Body of pancreas (tissue), 4 donors: ENCODE results near the gene WHRN.

Experiments used
- POLR2A ChIP-seq, 3 donors: fragments of 450-650 bp; IDR thresholded peaks; one replicate each; pipeline ENCODE4 v1.6.1; 2016; ENCODE audit warnings: antibody characterized with exemption in 3 of 3, mild to moderate bottlenecking in 2 of 3
- TF ChIP-seq, protein P1 (sequence below), 7 experiments: fragments of 450-650 bp in 4 of 7; fragments of 200-600 bp in 3 of 7; sonication (generic) in 3 of 7; IDR thresholded peaks; one replicate each; pipeline ENCODE4 v1.5.1; 2016 to 2019; ENCODE audit warnings: antibody characterized with exemption in 7 of 7

DNA sequence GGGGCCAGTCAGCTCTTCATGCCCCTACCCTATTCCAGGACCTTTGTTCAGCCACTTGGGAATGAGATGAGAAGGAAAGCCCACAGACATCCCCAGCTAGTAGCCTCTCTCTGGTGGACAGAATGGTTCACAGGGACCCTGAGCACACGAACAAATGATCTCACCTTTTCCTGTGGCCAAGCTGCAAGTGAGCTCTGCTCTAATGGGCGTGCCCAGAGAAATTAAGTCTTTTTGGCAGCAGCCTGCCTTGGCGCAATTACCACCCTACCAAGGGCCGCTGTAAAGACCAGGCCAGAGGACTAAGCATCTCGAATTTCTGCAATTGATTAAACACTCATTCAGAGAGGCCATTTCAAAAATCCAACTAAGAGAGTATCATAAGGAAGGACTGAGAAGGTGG is 56.0 kb downstream of the WHRN start:
- TF ChIP-seq, protein P1, sequence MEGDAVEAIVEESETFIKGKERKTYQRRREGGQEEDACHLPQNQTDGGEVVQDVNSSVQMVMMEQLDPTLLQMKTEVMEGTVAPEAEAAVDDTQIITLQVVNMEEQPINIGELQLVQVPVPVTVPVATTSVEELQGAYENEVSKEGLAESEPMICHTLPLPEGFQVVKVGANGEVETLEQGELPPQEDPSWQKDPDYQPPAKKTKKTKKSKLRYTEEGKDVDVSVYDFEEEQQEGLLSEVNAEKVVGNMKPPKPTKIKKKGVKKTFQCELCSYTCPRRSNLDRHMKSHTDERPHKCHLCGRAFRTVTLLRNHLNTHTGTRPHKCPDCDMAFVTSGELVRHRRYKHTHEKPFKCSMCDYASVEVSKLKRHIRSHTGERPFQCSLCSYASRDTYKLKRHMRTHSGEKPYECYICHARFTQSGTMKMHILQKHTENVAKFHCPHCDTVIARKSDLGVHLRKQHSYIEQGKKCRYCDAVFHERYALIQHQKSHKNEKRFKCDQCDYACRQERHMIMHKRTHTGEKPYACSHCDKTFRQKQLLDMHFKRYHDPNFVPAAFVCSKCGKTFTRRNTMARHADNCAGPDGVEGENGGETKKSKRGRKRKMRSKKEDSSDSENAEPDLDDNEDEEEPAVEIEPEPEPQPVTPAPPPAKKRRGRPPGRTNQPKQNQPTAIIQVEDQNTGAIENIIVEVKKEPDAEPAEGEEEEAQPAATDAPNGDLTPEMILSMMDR (IDR thresholded peaks at IDR 0.05): no peak
- TF ChIP-seq POLR2A (IDR thresholded peaks at IDR 0.05): no peak
